Smooth muscle cell (in vitro differentiated cells): Measurements from ENCODE around the gene KCNK4. TPM values are rescaled to one million over a fixed set of nuclear protein-coding genes. Genes with fewer than 3 reads are reported as not detected.

Experiments
- DNase-seq: peaks from one replicate; lab custom pipeline; 2025; ENCODE audit not compliant: unreplicated experiment; lab: John Stamatoyannopoulos, UW
- H2AFZ ChIP-seq: fragments of 200-600 bp; sonication (generic); 2 replicates; pipeline ENCODE4 v1.6.0; 2016; ENCODE audit warnings: antibody characterized with exemption, low read depth, mild to moderate bottlenecking
- H3F3A ChIP-seq: fragments of 200-600 bp; sonication (generic); 2 replicates; pipeline ENCODE4 v1.6.0; 2017; ENCODE audit warnings: antibody characterized with exemption, low read depth
- H3K27ac ChIP-seq: fragments of 200-600 bp; sonication (generic); 2 replicates; pipeline ENCODE4 v1.5.1; 2016; ENCODE audit warnings: low read depth, mild to moderate bottlenecking
- H3K27me3 ChIP-seq: fragments of 200-600 bp; sonication (generic); 2 replicates; pipeline ENCODE4 v1.6.1; 2016; ENCODE audit warnings: low read depth, mild to moderate bottlenecking
- H3K36me3 ChIP-seq: fragments of 200-600 bp; sonication (generic); 2 replicates; pipeline ENCODE4 v1.5.1; 2016; ENCODE audit warnings: low read depth
- H3K4me1 ChIP-seq: fragments of 200-600 bp; sonication (generic); 2 replicates; pipeline ENCODE4 v1.5.1; 2016; ENCODE audit warnings: low read depth
- H3K4me2 ChIP-seq: fragments of 200-600 bp; sonication (generic); 2 replicates; pipeline ENCODE4 v1.6.0; 2016; ENCODE audit warnings: mild to moderate bottlenecking
- H3K4me3 ChIP-seq: fragments of 200-600 bp; sonication (generic); 2 replicates; pipeline ENCODE4 v1.5.1; 2016; ENCODE audit warnings: mild to moderate bottlenecking
- H3K79me2 ChIP-seq: fragments of 200-600 bp; sonication (generic); 2 replicates; pipeline ENCODE4 v1.6.0; 2016; ENCODE audit warnings: low read depth, mild to moderate bottlenecking
- H3K9ac ChIP-seq: fragments of 200-600 bp; sonication (generic); 2 replicates; pipeline ENCODE4 v1.6.0; 2016; ENCODE audit warnings: low read depth
- H3K9me3 ChIP-seq: fragments of 200-600 bp; sonication (generic); replicated peaks from 2 replicates; pipeline ENCODE4 v1.5.1; 2016; ENCODE audit warnings: low read depth
- H4K20me1 ChIP-seq: fragments of 200-600 bp; sonication (generic); 2 replicates; pipeline ENCODE4 v1.6.0; 2016; ENCODE audit warnings: low read depth
- WGBS: methylation state at CpG from one replicate; pipeline ENCODE4 v1.1.7; 2016; ENCODE audit warnings: low lambda C conversion rate; 5-methylcytosine and 5-hydroxymethylcytosine counted together
- polyA plus RNA-seq: library from polyadenylated mRNA; unstranded; fragments of >200 nt; fragmentation: Nextera tagmentation; extraction: Ambion mirVana; gene quantifications from 2 replicates; pipeline ENCODE4 v1.2.1, GENCODE V29; 2016
- total RNA-seq: library from RNA; depleted of rRNA; stranded (reverse); fragments of >200 nt; gene quantifications from 2 replicates; pipeline ENCODE4 v1.2.3, GENCODE V29; 2014
- TF ChIP-seq, protein P1 (sequence below): fragments of 200-600 bp; sonication (generic); IDR thresholded peaks from 2 replicates; pipeline ENCODE4 v1.5.1; 2017; ENCODE audit warnings: borderline replicate concordance, mild to moderate bottlenecking, antibody characterized with exemption; ENCODE audit not compliant: insufficient read depth, poor library complexity, severe bottlenecking

The KCNK4 gene
- total and polyA plus RNA-seq, 2 experiments from 2014 or later: not detected

DNA sequence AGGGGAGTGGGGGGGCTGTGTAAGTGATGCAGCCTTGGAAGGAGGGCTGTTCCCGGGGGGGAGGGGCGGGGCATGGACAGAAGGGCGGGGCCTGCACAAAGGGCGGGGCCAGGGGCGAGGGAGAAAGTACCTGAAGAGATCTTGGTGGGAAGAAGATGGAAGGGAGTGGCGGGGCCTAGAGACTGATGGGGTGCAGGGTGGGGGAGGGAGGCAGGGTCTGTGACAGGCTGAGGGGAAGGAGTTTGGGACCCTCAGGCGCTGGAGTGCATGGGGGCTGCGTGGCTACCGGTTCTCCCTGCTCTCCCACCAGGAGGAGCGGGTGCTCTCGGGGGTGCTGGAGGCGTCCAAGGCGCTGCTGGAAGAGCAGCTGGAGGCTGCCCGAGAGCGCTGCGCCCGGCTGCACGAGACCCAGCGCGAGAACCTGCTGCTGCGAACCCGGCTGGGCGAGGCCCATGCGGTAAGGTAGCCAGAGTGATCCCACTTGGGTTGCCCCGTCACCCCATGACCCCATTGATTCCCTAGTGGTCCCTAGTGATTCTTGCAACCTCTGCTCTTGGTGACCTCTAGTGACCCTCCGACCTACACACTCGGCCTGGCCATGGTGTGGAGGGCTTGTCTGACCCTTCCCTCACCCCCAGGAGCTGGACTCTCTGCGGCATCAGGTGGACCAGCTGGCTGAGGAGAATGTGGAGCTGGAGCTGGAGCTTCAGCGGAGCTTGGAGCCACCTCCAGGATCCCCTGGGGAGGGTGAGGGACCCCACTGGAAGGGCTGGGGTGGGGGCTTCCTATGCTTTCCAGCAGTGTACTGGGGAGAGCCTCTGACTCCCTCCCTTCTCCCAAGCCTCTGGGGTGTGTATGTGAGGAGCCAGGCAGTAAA, 52.0 kb downstream of the KCNK4 start:
- Histone ChIP-seq H3K36me3 (no peaks in the 10 kb centered on the region), H3K27ac (no peak overlapping the region), H3K4me2 (no peak overlapping the region), H3K27me3 (no peaks in the 10 kb centered on the region), H4K20me1 (no peaks in the 10 kb centered on the region), H2AFZ (no peak overlapping the region), H3K9ac (no peak overlapping the region), H3F3A (no peaks in the 10 kb centered on the region), H3K4me1 (peaks cover 7% of the 10 kb centered on the region), H3K79me2 (no peaks in the 10 kb centered on the region), H3K4me3 (no peak overlapping the region), H3K9me3 (no peaks in the 10 kb centered on the region)
- TF ChIP-seq, protein P1, sequence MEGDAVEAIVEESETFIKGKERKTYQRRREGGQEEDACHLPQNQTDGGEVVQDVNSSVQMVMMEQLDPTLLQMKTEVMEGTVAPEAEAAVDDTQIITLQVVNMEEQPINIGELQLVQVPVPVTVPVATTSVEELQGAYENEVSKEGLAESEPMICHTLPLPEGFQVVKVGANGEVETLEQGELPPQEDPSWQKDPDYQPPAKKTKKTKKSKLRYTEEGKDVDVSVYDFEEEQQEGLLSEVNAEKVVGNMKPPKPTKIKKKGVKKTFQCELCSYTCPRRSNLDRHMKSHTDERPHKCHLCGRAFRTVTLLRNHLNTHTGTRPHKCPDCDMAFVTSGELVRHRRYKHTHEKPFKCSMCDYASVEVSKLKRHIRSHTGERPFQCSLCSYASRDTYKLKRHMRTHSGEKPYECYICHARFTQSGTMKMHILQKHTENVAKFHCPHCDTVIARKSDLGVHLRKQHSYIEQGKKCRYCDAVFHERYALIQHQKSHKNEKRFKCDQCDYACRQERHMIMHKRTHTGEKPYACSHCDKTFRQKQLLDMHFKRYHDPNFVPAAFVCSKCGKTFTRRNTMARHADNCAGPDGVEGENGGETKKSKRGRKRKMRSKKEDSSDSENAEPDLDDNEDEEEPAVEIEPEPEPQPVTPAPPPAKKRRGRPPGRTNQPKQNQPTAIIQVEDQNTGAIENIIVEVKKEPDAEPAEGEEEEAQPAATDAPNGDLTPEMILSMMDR: no peak
- 93% methylated on average over 11 of the region's 29 CpGs for WGBS
- DNase-seq: no peak

DNA sequence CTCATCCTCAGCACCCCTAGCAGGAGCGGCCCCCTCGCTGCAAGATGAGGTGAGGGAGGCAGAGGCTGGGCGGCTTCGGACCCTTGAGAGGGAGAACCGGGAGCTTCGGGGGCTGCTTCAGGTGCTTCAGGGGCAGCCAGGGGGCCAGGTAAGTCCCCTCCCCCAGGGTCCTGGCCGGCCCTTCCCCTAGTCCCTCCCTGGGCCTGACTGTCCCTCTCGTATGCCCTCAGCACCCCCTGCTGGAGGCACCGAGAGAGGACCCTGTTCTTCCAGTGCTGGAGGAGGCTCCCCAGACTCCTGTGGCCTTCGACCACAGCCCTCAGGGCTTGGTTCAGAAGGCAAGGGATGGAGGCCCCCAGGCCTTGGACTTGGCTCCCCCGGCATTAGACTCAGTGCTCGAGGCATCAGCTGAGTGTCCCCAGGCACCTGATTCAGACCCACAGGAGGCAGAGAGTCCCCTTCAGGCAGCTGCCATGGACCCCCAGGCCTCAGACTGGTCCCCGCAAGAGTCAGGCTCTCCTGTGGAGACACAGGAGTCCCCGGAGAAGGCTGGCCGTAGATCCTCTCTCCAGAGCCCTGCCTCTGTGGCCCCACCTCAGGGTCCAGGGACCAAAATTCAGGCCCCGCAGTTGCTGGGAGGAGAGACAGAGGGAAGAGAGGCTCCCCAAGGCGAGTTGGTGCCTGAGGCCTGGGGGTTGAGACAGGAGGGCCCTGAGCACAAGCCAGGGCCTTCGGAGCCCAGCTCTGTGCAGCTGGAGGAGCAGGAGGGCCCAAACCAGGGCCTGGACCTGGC, 52.9 kb downstream of the KCNK4 start:
- TF ChIP-seq, protein P1: peak; percentile 9
- peaks cover 7% of the 10 kb centered on the region for H3K4me1 ChIP-seq
- H3K4me3 ChIP-seq: no peak overlapping the region
- no peaks in the 10 kb centered on the region for H3K36me3 ChIP-seq
- H3K4me2 ChIP-seq: no peak overlapping the region
- no peaks in the 10 kb centered on the region for H3K79me2 ChIP-seq
- no peaks in the 10 kb centered on the region for H3F3A ChIP-seq
- no peak for DNase-seq
- 92% methylated on average over 16 of the region's 18 CpGs for WGBS
- no peak overlapping the region for H3K27ac ChIP-seq
- H2AFZ ChIP-seq: no peak overlapping the region
- no peaks in the 10 kb centered on the region for H3K9me3 ChIP-seq
- H3K9ac ChIP-seq: no peak overlapping the region
- no peaks in the 10 kb centered on the region for H3K27me3 ChIP-seq
- H4K20me1 ChIP-seq: no peaks in the 10 kb centered on the region

DNA sequence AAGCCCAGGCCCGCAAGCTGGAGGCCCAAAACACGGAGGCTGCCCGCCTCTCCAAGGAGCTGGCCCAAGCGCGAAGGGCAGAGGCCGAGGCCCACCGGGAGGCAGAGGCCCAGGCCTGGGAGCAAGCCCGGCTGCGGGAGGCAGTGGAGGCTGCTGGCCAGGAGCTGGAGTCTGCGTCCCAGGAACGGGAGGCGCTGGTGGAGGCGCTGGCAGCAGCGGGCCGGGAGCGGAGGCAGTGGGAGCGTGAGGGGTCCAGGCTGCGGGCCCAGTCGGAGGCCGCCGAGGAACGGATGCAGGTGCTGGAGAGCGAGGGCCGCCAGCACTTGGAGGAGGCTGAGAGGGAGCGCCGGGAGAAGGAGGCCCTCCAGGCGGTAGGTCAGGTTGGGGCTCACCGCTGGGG, 53.7 kb downstream of the KCNK4 start:
- Histone ChIP-seq H3K27ac (no peak overlapping the region), H3K79me2 (no peaks in the 10 kb centered on the region), H3K9me3 (no peaks in the 10 kb centered on the region), H3K9ac (no peak overlapping the region), H3K36me3 (no peaks in the 10 kb centered on the region), H3K4me2 (no peak overlapping the region), H3K4me3 (no peak overlapping the region), H2AFZ (no peak overlapping the region), H3K27me3 (no peaks in the 10 kb centered on the region), H3K4me1 (peaks cover 7% of the 10 kb centered on the region), H3F3A (no peaks in the 10 kb centered on the region), H4K20me1 (no peaks in the 10 kb centered on the region)
- WGBS: 97% methylated on average over 28 of the region's 28 CpGs
- TF ChIP-seq, protein P1: no peak
- DNase-seq: no peak
